Activated naive CD4-positive, alpha-beta T cell treated with anti-CD3 and anti-CD28 coated beads, Interleukin-2, amount 10 ng/mL, durations not matched to agents 7 days and 5 days (primary cell): ENCODE data around the gene LCE3C.

ENCODE experiments used
- CTCF ChIA-PET: fragments of 350-600 bp; sonication (Branson Sonifier 250); formaldehyde crosslinking; loops from one replicate; lab custom pipeline; 2021; ENCODE audit warnings: antibody characterized with exemption; lab: Charles Lee
- DNase-seq: peaks from one replicate; pipeline ENCODE4 v3.0.0-alpha.2; 2020
- H3K27ac Mint-ChIP-seq: one replicate; pipeline ENCODE4 v1.8.0; 2021; ENCODE audit warnings: mild to moderate bottlenecking, moderate library complexity, mixed read lengths
- H3K27me3 Mint-ChIP-seq: one replicate; pipeline ENCODE4 v1.8.0; 2021; ENCODE audit warnings: mild to moderate bottlenecking, mixed read lengths
- H3K36me3 Mint-ChIP-seq: one replicate; pipeline ENCODE4 v1.8.0; 2021; ENCODE audit warnings: mixed read lengths
- H3K4me1 Mint-ChIP-seq: one replicate; pipeline ENCODE4 v1.8.0; 2021; ENCODE audit warnings: mixed read lengths
- H3K4me3 Mint-ChIP-seq: one replicate; pipeline ENCODE4 v1.8.0; 2021; ENCODE audit warnings: mild to moderate bottlenecking, moderate library complexity, mixed read lengths
- H3K9me3 Mint-ChIP-seq: one replicate; pipeline ENCODE4 v1.8.0; 2021; ENCODE audit warnings: mixed read lengths

The LCE3C gene

DNA sequence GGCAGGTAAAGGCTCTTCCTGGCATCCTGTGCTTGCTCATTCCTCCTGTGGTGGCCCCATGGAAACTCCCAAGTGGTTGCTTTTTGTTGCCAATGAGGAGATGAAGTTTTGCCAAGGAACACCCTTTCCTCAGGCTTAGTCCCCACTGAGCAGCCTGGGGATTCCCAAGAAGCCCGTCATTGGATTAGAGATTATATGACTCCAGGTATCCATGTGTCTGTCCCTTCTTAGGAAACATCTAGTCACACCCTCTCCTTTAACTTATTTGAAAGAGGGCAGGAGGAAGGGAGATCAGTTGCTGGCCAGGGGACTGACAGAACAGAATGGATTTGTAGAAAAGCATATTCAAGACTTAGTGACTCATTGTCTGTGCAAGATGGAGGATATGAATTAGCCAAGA is 26.7 kb downstream of the LCE3C start:
- no peaks in the 10 kb centered on the region for H3K36me3 Mint-ChIP-seq
- H3K27ac Mint-ChIP-seq: no peak overlapping the region
- no peaks in the 10 kb centered on the region for H3K4me1 Mint-ChIP-seq
- CTCF ChIA-PET: no interaction called here
- H3K27me3 Mint-ChIP-seq: peaks cover 25% of the 10 kb centered on the region
- DNase-seq: no peak
- H3K4me3 Mint-ChIP-seq: no peak overlapping the region
- H3K9me3 Mint-ChIP-seq: no peaks in the 10 kb centered on the region

DNA sequence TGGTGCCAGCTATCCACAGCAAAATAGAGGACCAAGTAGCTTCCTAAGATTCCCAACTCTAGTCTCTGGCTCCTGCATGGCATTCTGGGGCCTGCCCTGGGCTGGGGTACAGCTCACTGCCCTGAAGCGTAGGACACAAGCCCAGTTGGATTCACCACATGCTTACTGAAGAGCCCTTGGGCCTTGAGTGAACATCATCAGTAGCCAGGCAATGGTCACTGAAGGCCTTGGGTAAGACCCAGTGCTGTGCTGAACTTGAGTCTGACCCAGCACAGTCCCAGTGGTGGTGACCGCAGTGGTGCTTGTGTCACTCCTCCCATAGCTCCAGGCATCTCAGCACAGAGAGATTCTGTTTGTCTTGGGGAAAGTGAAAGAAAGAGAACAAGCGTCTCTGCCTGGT is 30.6 kb downstream of the LCE3C start:
- H3K4me1 Mint-ChIP-seq: no peaks in the 10 kb centered on the region
- no peaks in the 10 kb centered on the region for H3K9me3 Mint-ChIP-seq
- no peak overlapping the region for H3K4me3 Mint-ChIP-seq
- peaks cover 3% of the 10 kb centered on the region for H3K27me3 Mint-ChIP-seq
- CTCF ChIA-PET: no interaction called here
- H3K36me3 Mint-ChIP-seq: no peaks in the 10 kb centered on the region
- H3K27ac Mint-ChIP-seq: no peak overlapping the region
- no peak for DNase-seq

DNA sequence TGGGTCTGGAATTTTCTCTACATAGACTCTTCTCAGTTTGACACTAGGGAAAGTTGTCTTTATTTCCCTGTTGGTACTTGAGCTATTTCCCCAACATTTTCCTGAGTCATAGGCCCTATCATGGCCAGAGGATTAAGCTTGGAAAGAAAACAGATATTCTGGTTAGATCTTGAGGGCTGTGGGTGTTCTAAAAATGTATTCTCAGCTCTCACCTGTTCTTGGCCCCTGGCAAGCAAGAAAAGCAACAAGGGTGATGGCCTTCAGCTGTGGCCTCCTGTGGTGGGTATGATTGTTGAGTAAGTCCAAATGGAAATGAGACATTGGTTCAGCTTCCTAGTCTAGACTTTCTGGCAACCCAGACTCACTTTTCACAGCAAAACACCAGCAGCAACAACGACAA is 40.3 kb downstream of the LCE3C start:
- H3K27ac Mint-ChIP-seq: no peak overlapping the region
- H3K4me3 Mint-ChIP-seq: no peak overlapping the region
- DNase-seq: no peak
- H3K9me3 Mint-ChIP-seq: no peaks in the 10 kb centered on the region
- no peaks in the 10 kb centered on the region for H3K4me1 Mint-ChIP-seq
- CTCF ChIA-PET: interaction anchor here (0.7 to 1.5 kb wide), 2 partner anchors 14 to 18 kb away, joined by 3 read pairs; partner anchors contain the start of gene LCE3A
- no peaks in the 10 kb centered on the region for H3K36me3 Mint-ChIP-seq
- H3K27me3 Mint-ChIP-seq: peaks cover 4% of the 10 kb centered on the region

DNA sequence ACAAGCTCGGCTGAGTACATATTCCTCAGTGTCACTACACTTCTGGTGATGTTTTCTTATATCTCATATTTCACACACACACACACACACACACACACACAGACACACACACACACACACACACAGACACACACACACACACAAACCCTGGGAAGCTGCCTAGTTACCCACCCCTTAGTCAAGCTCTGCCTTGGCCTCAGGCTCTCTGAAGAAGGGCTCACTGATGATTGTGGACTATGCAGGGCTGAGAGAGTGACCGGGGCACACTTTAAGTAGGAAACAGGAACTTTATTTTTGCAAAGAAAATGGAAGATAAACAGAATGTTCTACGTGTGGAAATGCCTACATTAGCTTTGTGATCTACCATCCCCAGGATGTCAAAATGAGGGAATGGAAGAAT is 43.9 kb downstream of the LCE3C start:
- CTCF ChIA-PET: interaction anchor here (0.8 to 1.3 kb wide), 3 partner anchors 10 to 12 kb away, joined by 3 read pairs; no protein-coding TSS in a partner anchor
- no peak overlapping the region for H3K27ac Mint-ChIP-seq
- H3K27me3 Mint-ChIP-seq: peaks cover 4% of the 10 kb centered on the region
- H3K4me1 Mint-ChIP-seq: no peaks in the 10 kb centered on the region
- no peak for DNase-seq
- no peak overlapping the region for H3K4me3 Mint-ChIP-seq
- no peaks in the 10 kb centered on the region for H3K9me3 Mint-ChIP-seq
- no peaks in the 10 kb centered on the region for H3K36me3 Mint-ChIP-seq

DNA sequence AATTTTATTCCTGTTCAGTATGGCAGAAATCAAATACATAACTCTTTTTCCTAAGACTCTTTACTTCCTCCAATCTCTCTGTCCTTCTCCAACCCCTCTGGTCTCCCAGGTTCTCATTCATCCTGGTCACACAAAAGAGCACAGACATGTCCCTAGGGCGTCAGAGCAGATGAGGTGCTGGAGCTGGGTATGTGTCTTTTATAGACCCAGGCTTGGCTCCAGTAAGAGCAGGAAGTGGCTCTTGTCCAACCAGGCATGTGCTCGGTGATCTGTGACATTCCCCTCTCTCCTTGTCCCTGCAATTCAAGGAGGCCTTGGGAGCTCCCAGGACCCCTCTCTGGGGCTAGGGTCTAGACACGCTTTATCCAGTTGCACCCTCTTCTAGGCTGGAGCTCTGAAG is 45.1 kb downstream of the LCE3C start:
- Mint-ChIP-seq H3K27me3 (peaks cover 10% of the 10 kb centered on the region), H3K4me1 (no peaks in the 10 kb centered on the region), H3K9me3 (no peaks in the 10 kb centered on the region), H3K36me3 (no peaks in the 10 kb centered on the region), H3K4me3 (no peak overlapping the region), H3K27ac (no peak overlapping the region)
- CTCF ChIA-PET: no interaction called here
- no peak for DNase-seq

DNA sequence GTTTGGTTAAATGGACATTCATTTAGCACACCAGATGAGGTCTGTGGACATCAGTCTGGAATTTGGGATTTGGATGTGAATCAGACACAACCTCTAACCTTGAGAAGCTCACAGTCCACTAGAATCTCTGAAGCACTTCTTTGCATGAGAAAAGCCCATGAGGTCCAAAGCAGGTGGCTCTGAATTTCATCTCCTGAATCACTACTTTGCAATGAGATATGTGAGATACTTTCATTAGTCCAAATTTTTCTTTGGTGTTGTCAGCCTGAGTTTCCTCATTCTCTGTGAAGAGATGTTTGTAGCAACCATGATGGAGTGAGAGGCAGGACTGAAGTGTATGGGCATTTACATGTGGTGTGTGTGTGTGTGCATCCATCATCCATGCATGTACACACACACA is 46.6 kb downstream of the LCE3C start:
- no peak overlapping the region for H3K4me3 Mint-ChIP-seq
- H3K36me3 Mint-ChIP-seq: no peaks in the 10 kb centered on the region
- no peak for DNase-seq
- no peaks in the 10 kb centered on the region for H3K4me1 Mint-ChIP-seq
- H3K27ac Mint-ChIP-seq: no peak overlapping the region
- peaks cover 15% of the 10 kb centered on the region for H3K27me3 Mint-ChIP-seq
- CTCF ChIA-PET: no interaction called here
- H3K9me3 Mint-ChIP-seq: no peaks in the 10 kb centered on the region
